Stimulated activated CD8-positive, alpha-beta memory T cell treated with anti-CD3 and anti-CD28 coated beads, Interleukin-12 subunit alpha, Interleukin-12 subunit beta, amount 100 ng/mL, for 24 hours (primary cell): ENCODE data around the gene KAT5.
"Not testable (repeated sequence)": the region's sequence is repeated elsewhere in the genome, so short reads cannot be mapped to it uniquely, and the experiment has no call there.

Experiments used
- DNase-seq: peaks from one replicate; pipeline ENCODE4 v3.0.0-alpha.2; 2020; ENCODE audit errors: extremely low read depth

Gene KAT5

GRCh38 chr11:65744026-65744698 lies 32.1 kb downstream of the KAT5 start:
- DNase-seq = no peak

- DNase-seq = no peak
Measured at GRCh38 chr11:65744699-65745042, 32.6 kb downstream of the KAT5 start.

- no peak for DNase-seq
Measured at GRCh38 chr11:65745049-65745448, 33.0 kb downstream of the KAT5 start.

- DNase-seq = not testable (repeated sequence)
Measured at GRCh38 chr11:65762169-65762568, 50.1 kb downstream of the KAT5 start.

- DNase-seq = not testable (repeated sequence)
Measured at GRCh38 chr11:65762816-65763215, 50.8 kb downstream of the KAT5 start.

GRCh38 chr11:65764434-65764833 lies 52.4 kb downstream of the KAT5 start:
- no peak for DNase-seq

GRCh38 chr11:65766535-65766934 lies 54.5 kb downstream of the KAT5 start:
- no peak for DNase-seq

GRCh38 chr11:65767406-65767805 lies 55.4 kb downstream of the KAT5 start:
- DNase-seq = no peak

GRCh38 chr11:65767806-65768205 lies 55.8 kb downstream of the KAT5 start:
- DNase-seq = not testable (repeated sequence)
